HCT116 (cell line): Measurements from ENCODE around the gene DDHD1. TPM values are rescaled to one million over a fixed set of nuclear protein-coding genes. Genes with fewer than 3 reads are reported as not detected.

ENCODE experiments used
- ATAC-seq: fragments of 200-7000 bp; cut with Tn5 transposase; 2 replicates; pipeline ENCODE4 v1.9.1; 2020; ENCODE audit warnings: mild to moderate bottlenecking, moderate library complexity
- BruUV-seq: library from RNA; stranded (reverse); fragments of 400-500 nt; replicated peaks from 2 replicates; lab custom pipeline; 2021; lab: Mats Ljungman, UMichigan
- CTCF ChIA-PET: fragments of 300-600 bp; sonication (Branson Sonifier 250); formaldehyde crosslinking; loops from one replicate; lab custom pipeline; 2021; ENCODE audit warnings: antibody characterized with exemption; lab: Charles Lee
- POLR2A ChIA-PET: fragments of 300-600, 350-600 bp; sonication (Branson Sonifier 250); formaldehyde crosslinking; loops from one replicate; lab custom pipeline; 2021; ENCODE audit warnings: antibody characterized with exemption; lab: Charles Lee
- RAD21 ChIA-PET, 2 experiments: fragments of 300-600 bp; sonication (Branson Sonifier 250); formaldehyde crosslinking; loops; one replicate each; lab custom pipeline; 2023; ENCODE audit warnings: low total read pairs in 2 of 2; ENCODE audit not compliant: uncharacterized antibody in 2 of 2, unreplicated experiment in 2 of 2, low non-redundant PET in 1 of 2; lab: Charles Lee
- DNase-seq: peaks from one replicate; pipeline ENCODE4 v3.0.0-alpha.2; 2010; ENCODE audit warnings: low read depth, low spot score
- H2AFZ ChIP-seq: fragments of 200-600 bp; shearing (Covaris generic), sonication (generic); 2 replicates; pipeline ENCODE4 v1.6.1; 2017; ENCODE audit warnings: low read depth, mixed run types, mixed read lengths, antibody characterized with exemption, low read length; ENCODE audit not compliant: poor library complexity, severe bottlenecking
- H3K27ac ChIP-seq: 2 replicates; pipeline ENCODE4 v1.5.1; 2012; ENCODE audit warnings: low read depth, low read length
- H3K27me3 ChIP-seq: fragments of 200-600 bp; sonication (generic); 2 replicates; pipeline ENCODE4 v1.6.1; 2016; ENCODE audit warnings: mixed run types, low read length, mixed read lengths; ENCODE audit not compliant: insufficient read depth
- H3K36me3 ChIP-seq, 2 experiments: fragments of 200-500 bp in 1 of 2; fragments of 200-600 bp in 1 of 2; sonication (Bioruptor generic) in 1 of 2; sonication (generic) in 1 of 2; 2 replicates each; pipeline versions ENCODE4 v1.5.1 to v1.6.1; 2014 to 2016; ENCODE audit warnings: low read length in 2 of 2, inconsistent platforms in 1 of 2, mixed read lengths in 1 of 2, mixed run types in 1 of 2; ENCODE audit not compliant: insufficient read depth in 2 of 2, control insufficient read depth in 1 of 2
- H3K4me1 ChIP-seq, 2 experiments: fragments of 200-600 bp in 1 of 2; sonication (generic) in 1 of 2; 2 replicates each; pipeline versions ENCODE4 v1.5.1 to v1.6.1; 2012 to 2017; ENCODE audit warnings: low read length in 2 of 2, inconsistent platforms in 1 of 2, mild to moderate bottlenecking in 1 of 2, mixed read lengths in 1 of 2, mixed run types in 1 of 2, moderate library complexity in 1 of 2; ENCODE audit not compliant: insufficient read depth in 2 of 2, control insufficient read depth in 1 of 2
- H3K4me2 ChIP-seq: fragments of 200-600 bp; sonication (generic); 2 replicates; pipeline ENCODE4 v1.6.1; 2017; ENCODE audit warnings: mixed run types, low read length, mixed read lengths
- H3K4me3 ChIP-seq, 2 experiments: fragments of 200-600 bp in 1 of 2; sonication (generic) in 1 of 2; replicated peaks in 1 of 2; 2 replicates each; pipeline ENCODE4 v1.5.1; 2011 to 2016; ENCODE audit warnings: low read length in 2 of 2, control low read depth in 1 of 2, low read depth in 1 of 2, mild to moderate bottlenecking in 1 of 2, mixed read lengths in 1 of 2, mixed run types in 1 of 2
- H3K79me2 ChIP-seq: fragments of 200-600 bp; sonication (generic); 2 replicates; pipeline ENCODE4 v1.6.1; 2017; ENCODE audit warnings: mild to moderate bottlenecking, mixed run types, low read length, moderate library complexity, mixed read lengths; ENCODE audit not compliant: insufficient read depth
- H3K9ac ChIP-seq: fragments of 200-600 bp; sonication (generic); 2 replicates; pipeline ENCODE4 v1.6.1; 2016; ENCODE audit warnings: low read length, mixed read lengths
- H3K9me2 ChIP-seq: fragments of 200-600 bp; sonication (generic), shearing (Covaris generic); 2 replicates; pipeline ENCODE4 v1.6.1; 2017; ENCODE audit warnings: mixed run types, mild to moderate bottlenecking, moderate library complexity; ENCODE audit not compliant: insufficient read depth
- H3K9me3 ChIP-seq, 2 experiments: fragments of 200-500 bp in 1 of 2; fragments of 200-600 bp in 1 of 2; sonication (Bioruptor generic) in 1 of 2; sonication (generic) in 1 of 2; 2 replicates each; pipeline ENCODE4 v1.6.1; 2014 to 2017; ENCODE audit warnings: low read length in 2 of 2, mixed read lengths in 2 of 2, inconsistent platforms in 1 of 2, low read depth in 1 of 2, mild to moderate bottlenecking in 1 of 2, mixed run types in 1 of 2, moderate library complexity in 1 of 2; ENCODE audit not compliant: control insufficient read depth in 1 of 2, insufficient read depth in 1 of 2
- H4K20me1 ChIP-seq: fragments of 200-600 bp; sonication (generic), shearing (Covaris generic); 2 replicates; pipeline ENCODE4 v1.6.1; 2017; ENCODE audit warnings: mixed run types, mild to moderate bottlenecking, moderate library complexity; ENCODE audit not compliant: insufficient read depth
- CTCF ChIP-seq, 3 experiments: fragments of 200-600 bp in 1 of 3; sonication (generic) in 1 of 3; IDR thresholded peaks in 2 of 3; conservative IDR thresholded peaks in 1 of 3; 2 replicates each; pipeline ENCODE4 v1.5.1; 2012 to 2017; ENCODE audit warnings: low read depth in 2 of 3, low read length in 2 of 3, antibody characterized with exemption in 1 of 3, borderline replicate concordance in 1 of 3, control low read depth in 1 of 3, mild to moderate bottlenecking in 1 of 3, mixed read lengths in 1 of 3, mixed run types in 1 of 3, moderate library complexity in 1 of 3; ENCODE audit not compliant: insufficient read depth in 1 of 3
- EGR1 ChIP-seq: IDR thresholded peaks from 2 replicates; pipeline ENCODE4 v1.6.1; 2012; ENCODE audit warnings: low read depth
- ELF1 ChIP-seq: IDR thresholded peaks from 2 replicates; pipeline ENCODE4 v1.6.1; 2012; ENCODE audit warnings: low read depth, borderline replicate concordance
- RAD21 ChIP-seq: IDR thresholded peaks from 2 replicates; pipeline ENCODE4 v1.6.1; 2012; ENCODE audit warnings: low read depth, mild to moderate bottlenecking
- SIN3A ChIP-seq: IDR thresholded peaks from 2 replicates; pipeline ENCODE4 v1.6.1; 2012; ENCODE audit warnings: low read depth
- SP1 ChIP-seq: IDR thresholded peaks from 2 replicates; pipeline ENCODE4 v1.6.1; 2012; ENCODE audit warnings: low read depth
- YY1 ChIP-seq: IDR thresholded peaks from 2 replicates; pipeline ENCODE4 v1.6.1; 2011; ENCODE audit warnings: low read length, low read depth, moderate library complexity, mild to moderate bottlenecking; ENCODE audit not compliant: insufficient replicate concordance; ENCODE audit errors: extremely low read depth
- intact Hi-C: fragments of 100-400 bp; cut with micrococcal nuclease; formaldehyde crosslinking; loops from 2 replicates; pipeline ENCODE4 v1.10.0; 2022
- total RNA-seq: library from RNA; stranded (reverse); gene quantifications from one replicate; pipeline ENCODE4 v1.2.1, GENCODE V29; 2021; ENCODE audit not compliant: unreplicated experiment

Gene DDHD1
- total RNA-seq, 1 experiment from 2014 or later, result 26.9 TPM

- RAD21 ChIA-PET, result no interaction called here
Observed at GRCh38 chr14:53034688-53035230, 118.4 kb downstream of the DDHD1 start.

More at GRCh38 chr14:53034688-53035230, 118.4 kb downstream of the DDHD1 start:
- Histone ChIP-seq H3K4me2 (no peak overlapping the region), H3K9me2 (no peaks in the 10 kb centered on the region), H3K9me3 (no peaks in the 10 kb centered on the region), H3K4me3 (no peak overlapping the region), H2AFZ (no peak overlapping the region), H3K27ac (no peak overlapping the region), H3K27me3 (no peaks in the 10 kb centered on the region), H3K4me1 (peaks cover 8 to 16% of the 10 kb centered on the region in 2 experiments), H3K36me3 (peaks cover 13 to 21% of the 10 kb centered on the region in 2 experiments), H4K20me1 (no peaks in the 10 kb centered on the region; the same call in 1 of the 2 replicates), H3K9ac (no peak overlapping the region), H3K79me2 (no peaks in the 10 kb centered on the region)
- no peak for TF ChIP-seq ELF1
- no peak for TF ChIP-seq EGR1
- no peak for TF ChIP-seq CTCF (IDR thresholded peaks at IDR 0.05 in 2 of 3, conservative IDR thresholded peaks at IDR 0.05 in 1 of 3; ENCODE audit: borderline replicate concordance in 1 of 3, insufficient read depth in 1 of 3, low read depth in 2 of 3, low read length in 2 of 3)
- TF ChIP-seq RAD21, result no peak
- no peak for TF ChIP-seq SIN3A
- TF ChIP-seq SP1, result no peak
- no peak for TF ChIP-seq YY1
- intact Hi-C loops, result no loop called here
- no TSS peak for BruUV-seq
- CTCF ChIA-PET, result no interaction called here
- no peak for ATAC-seq
- POLR2A ChIA-PET, result no interaction called here
- DNase-seq, result no peak
